Measurements from ENCODE around the gene TBC1D22A.

The TBC1D22A gene

GRCh38 chr22:47153854-47154525 is 391.5 kb downstream of the TBC1D22A start:
- FAIRE-seq (no peak), DNase-seq (ENCODE audit: insufficient read length, low spot score) (no peak)

GRCh38 chr22:47154621-47155081 is 392.2 kb downstream of the TBC1D22A start:
- FAIRE-seq = no peak
- DNase-seq (ENCODE audit: insufficient read length, low spot score) = no peak

GRCh38 chr22:47155131-47155885 is 392.9 kb downstream of the TBC1D22A start:
- DNase-seq (ENCODE audit: insufficient read length, low spot score) (no peak), FAIRE-seq (no peak)

GRCh38 chr22:47155912-47156311 is 393.5 kb downstream of the TBC1D22A start:
- DNase-seq (ENCODE audit: insufficient read length, low spot score) (no peak), FAIRE-seq (no peak)

GRCh38 chr22:47156352-47157092 is 394.1 kb downstream of the TBC1D22A start:
- FAIRE-seq (no peak), DNase-seq (ENCODE audit: insufficient read length, low spot score) (no peak)

GRCh38 chr22:47157093-47157420 is 394.6 kb downstream of the TBC1D22A start:
- FAIRE-seq = no peak
- no peak for DNase-seq (ENCODE audit: insufficient read length, low spot score)

GRCh38 chr22:47157486-47158270 is 395.2 kb downstream of the TBC1D22A start:
- no peak for FAIRE-seq
- DNase-seq (ENCODE audit: insufficient read length, low spot score) = no peak

GRCh38 chr22:47158457-47158856 is 396.0 kb downstream of the TBC1D22A start:
- DNase-seq (ENCODE audit: insufficient read length, low spot score) = no peak
- FAIRE-seq = no peak

GRCh38 chr22:47159592-47159991 is 397.1 kb downstream of the TBC1D22A start:
- DNase-seq (ENCODE audit: insufficient read length, low spot score) (no peak), FAIRE-seq (no peak)

- FAIRE-seq = no peak
- no peak for DNase-seq (ENCODE audit: insufficient read length, low spot score)
These were observed 397.7 kb downstream of the TBC1D22A start for GRCh38 chr22:47160141-47160541.

- DNase-seq (ENCODE audit: insufficient read length, low spot score) (no peak), FAIRE-seq (no peak)
These were observed 398.5 kb downstream of the TBC1D22A start for GRCh38 chr22:47160781-47161520.

- no peak for DNase-seq (ENCODE audit: insufficient read length, low spot score)
- no peak for FAIRE-seq
These were observed 399.2 kb downstream of the TBC1D22A start for GRCh38 chr22:47161631-47162030.

GRCh38 chr22:47162865-47163264 is 400.4 kb downstream of the TBC1D22A start:
- FAIRE-seq (no peak), DNase-seq (ENCODE audit: insufficient read length, low spot score) (no peak)

GRCh38 chr22:47163481-47163855 is 401.0 kb downstream of the TBC1D22A start:
- FAIRE-seq = no peak
- DNase-seq (ENCODE audit: insufficient read length, low spot score) = no peak

GRCh38 chr22:47163856-47164513 is 401.5 kb downstream of the TBC1D22A start:
- FAIRE-seq = no peak
- no peak for DNase-seq (ENCODE audit: insufficient read length, low spot score)

GRCh38 chr22:47164514-47165337 is 402.3 kb downstream of the TBC1D22A start:
- FAIRE-seq (no peak), DNase-seq (ENCODE audit: insufficient read length, low spot score) (no peak)

GRCh38 chr22:47165338-47166032 is 403.0 kb downstream of the TBC1D22A start:
- DNase-seq (ENCODE audit: insufficient read length, low spot score) = no peak
- FAIRE-seq = no peak

GRCh38 chr22:47166033-47166404 is 403.6 kb downstream of the TBC1D22A start:
- DNase-seq (ENCODE audit: insufficient read length, low spot score) = no peak
- FAIRE-seq = no peak
